ENCODE measurements around the gene CEP128. TPM values are rescaled to one million over a fixed set of nuclear protein-coding genes. Genes with fewer than 3 reads are reported as not detected.

Gene CEP128
- polyA plus RNA-seq, 1 donor (not counting 4 experiments of a cell fraction or from before 2014, with no cell fraction given) = 2.6 TPM

- no peaks in the 10 kb centered on the region for H3K27me3 ChIP-seq (ENCODE audit: control insufficient read depth, extremely low read depth, insufficient read depth, low read length)
- no peaks in the 10 kb centered on the region for H3K36me3 ChIP-seq (ENCODE audit: control insufficient read depth in 2 of 2, extremely low read depth in 1 of 2, insufficient read depth in 2 of 2, low read length in 2 of 2)
- H3K9ac ChIP-seq (ENCODE audit: control insufficient read depth, extremely low read depth, insufficient read depth, low read length) = no peak overlapping the region
- H3K9me3 ChIP-seq (ENCODE audit: control insufficient read depth, low read depth, low read length) = no peaks in the 10 kb centered on the region
- TF ChIP-seq, protein P1, sequence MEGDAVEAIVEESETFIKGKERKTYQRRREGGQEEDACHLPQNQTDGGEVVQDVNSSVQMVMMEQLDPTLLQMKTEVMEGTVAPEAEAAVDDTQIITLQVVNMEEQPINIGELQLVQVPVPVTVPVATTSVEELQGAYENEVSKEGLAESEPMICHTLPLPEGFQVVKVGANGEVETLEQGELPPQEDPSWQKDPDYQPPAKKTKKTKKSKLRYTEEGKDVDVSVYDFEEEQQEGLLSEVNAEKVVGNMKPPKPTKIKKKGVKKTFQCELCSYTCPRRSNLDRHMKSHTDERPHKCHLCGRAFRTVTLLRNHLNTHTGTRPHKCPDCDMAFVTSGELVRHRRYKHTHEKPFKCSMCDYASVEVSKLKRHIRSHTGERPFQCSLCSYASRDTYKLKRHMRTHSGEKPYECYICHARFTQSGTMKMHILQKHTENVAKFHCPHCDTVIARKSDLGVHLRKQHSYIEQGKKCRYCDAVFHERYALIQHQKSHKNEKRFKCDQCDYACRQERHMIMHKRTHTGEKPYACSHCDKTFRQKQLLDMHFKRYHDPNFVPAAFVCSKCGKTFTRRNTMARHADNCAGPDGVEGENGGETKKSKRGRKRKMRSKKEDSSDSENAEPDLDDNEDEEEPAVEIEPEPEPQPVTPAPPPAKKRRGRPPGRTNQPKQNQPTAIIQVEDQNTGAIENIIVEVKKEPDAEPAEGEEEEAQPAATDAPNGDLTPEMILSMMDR (optimal IDR thresholded peaks at IDR 0.05 in 1 of 3, IDR thresholded peaks at IDR 0.05 in 1 of 3, conservative IDR thresholded peaks at IDR 0.05 in 1 of 3; ENCODE audit: extremely low read depth in 1 of 3, insufficient read depth in 2 of 3, low read length in 3 of 3) = peak in 1 of 3 experiments; percentile 30
- no peak for TF ChIP-seq EZH2 (IDR thresholded peaks at IDR 0.05; ENCODE audit: low read length)
- dilution Hi-C loops (cut with MboI; ENCODE audit: extremely low pct_ligation_motif_present, low sequenced_read_pairs) = loop anchor here (25.0 kb wide), 1 partner anchor 1888 kb away; no protein-coding TSS in a partner anchor
- H3K4me2 ChIP-seq (ENCODE audit: control insufficient read depth, extremely low read depth, insufficient read depth, low read depth, low read length) = no peak overlapping the region
- H3K9me1 ChIP-seq (ENCODE audit: control insufficient read depth, extremely low read depth, insufficient read depth, low read length) = no peaks in the 10 kb centered on the region
- FAIRE-seq (no peak), DNase-seq (ENCODE audit: low read depth, low spot score) (no peak)
- H3K4me1 ChIP-seq (ENCODE audit: control insufficient read depth, extremely low read depth, insufficient read depth, low read length) = no peaks in the 10 kb centered on the region
- H3K4me3 ChIP-seq (ENCODE audit: control insufficient read depth in 2 of 3, extremely low read depth in 1 of 3, insufficient read depth in 2 of 3, low read depth in 1 of 3, low read length in 3 of 3) = no peak overlapping the region
- no peaks in the 10 kb centered on the region for H4K20me1 ChIP-seq (ENCODE audit: control insufficient read depth, extremely low read depth, insufficient read depth, low read length)
- no peak overlapping the region for H2AFZ ChIP-seq (ENCODE audit: control insufficient read depth, low read length)
- H3K27ac ChIP-seq (ENCODE audit: control insufficient read depth, insufficient read depth, low read length) = no peak overlapping the region
- no peaks in the 10 kb centered on the region for H3K79me2 ChIP-seq (ENCODE audit: control insufficient read depth, insufficient read depth, low read length)
Measured at GRCh38 chr14:80850197-80850814, 91.2 kb downstream of the CEP128 start.

DNA sequence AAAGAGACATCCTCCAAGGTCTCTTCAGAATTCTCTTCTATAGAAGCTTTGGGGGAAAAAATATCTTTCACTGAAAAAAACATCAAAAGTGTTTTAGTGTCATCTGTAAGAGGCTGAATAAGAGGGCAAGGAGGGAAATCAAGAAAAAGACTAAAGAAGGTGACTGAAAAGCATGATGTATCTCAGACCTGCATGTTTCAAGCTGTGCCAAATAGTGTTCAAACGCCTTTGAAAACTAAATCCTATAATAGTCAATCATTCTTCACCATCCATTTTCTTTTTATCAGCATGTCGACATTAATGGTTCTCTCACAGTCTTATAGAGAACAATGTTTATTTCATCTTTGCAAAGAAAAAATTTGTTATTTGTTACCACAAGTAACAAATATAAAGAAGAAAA, 94.5 kb downstream of the CEP128 start:
- no peak overlapping the region for H2AFZ ChIP-seq (ENCODE audit: control insufficient read depth, low read length)
- no peaks in the 10 kb centered on the region for H3K36me3 ChIP-seq (ENCODE audit: control insufficient read depth in 2 of 2, extremely low read depth in 1 of 2, insufficient read depth in 2 of 2, low read length in 2 of 2)
- dilution Hi-C loops (cut with MboI; ENCODE audit: extremely low pct_ligation_motif_present, low sequenced_read_pairs) = no loop called here
- H3K9me1 ChIP-seq (ENCODE audit: control insufficient read depth, extremely low read depth, insufficient read depth, low read length) = no peaks in the 10 kb centered on the region
- no peaks in the 10 kb centered on the region for H3K27me3 ChIP-seq (ENCODE audit: control insufficient read depth, extremely low read depth, insufficient read depth, low read length)
- H3K4me3 ChIP-seq (ENCODE audit: control insufficient read depth in 2 of 3, extremely low read depth in 1 of 3, insufficient read depth in 2 of 3, low read depth in 1 of 3, low read length in 3 of 3) = no peak overlapping the region
- H3K9ac ChIP-seq (ENCODE audit: control insufficient read depth, extremely low read depth, insufficient read depth, low read length) = no peak overlapping the region
- no peaks in the 10 kb centered on the region for H3K79me2 ChIP-seq (ENCODE audit: control insufficient read depth, insufficient read depth, low read length)
- no peak overlapping the region for H3K27ac ChIP-seq (ENCODE audit: control insufficient read depth, insufficient read depth, low read length)
- FAIRE-seq = no peak
- H4K20me1 ChIP-seq (ENCODE audit: control insufficient read depth, extremely low read depth, insufficient read depth, low read length) = no peaks in the 10 kb centered on the region
- no peaks in the 10 kb centered on the region for H3K4me1 ChIP-seq (ENCODE audit: control insufficient read depth, extremely low read depth, insufficient read depth, low read length)
- no peak overlapping the region for H3K4me2 ChIP-seq (ENCODE audit: control insufficient read depth, extremely low read depth, insufficient read depth, low read depth, low read length)
- no peak for DNase-seq (ENCODE audit: low read depth, low spot score)
- H3K9me3 ChIP-seq (ENCODE audit: control insufficient read depth, low read depth, low read length) = no peaks in the 10 kb centered on the region
- TF ChIP-seq, protein P1 (optimal IDR thresholded peaks at IDR 0.05 in 1 of 3, IDR thresholded peaks at IDR 0.05 in 1 of 3, conservative IDR thresholded peaks at IDR 0.05 in 1 of 3; ENCODE audit: extremely low read depth in 1 of 3, insufficient read depth in 2 of 3, low read length in 3 of 3) = no peak
- TF ChIP-seq EZH2 (IDR thresholded peaks at IDR 0.05; ENCODE audit: low read length) = no peak
